A549 (cell line): ENCODE measurements around the gene KIF12. TPM values are rescaled to one million over a fixed set of nuclear protein-coding genes. Genes with fewer than 3 reads are reported as not detected.
A peak's percentile ranks its signal among the peaks of the same experiment; 100 is the strongest.

Source experiments
- ATAC-seq, 2 experiments: fragments of 200-7000 bp in 1 of 2; fragments of >200 bp in 1 of 2; cut with Nextera tagmentation in 1 of 2; cut with Tn5 transposase in 1 of 2; 3 replicates each; pipeline versions ENCODE4 v1.8.0 to v1.9.1; 2018 to 2020; ENCODE audit warnings: mild to moderate bottlenecking in 1 of 2, moderate library complexity in 1 of 2
- CTCF ChIA-PET: fragments of 300-600 bp; sonication (Branson Sonifier 250); formaldehyde crosslinking; extraction: SDS; loops from one replicate; lab custom pipeline; 2021; ENCODE audit warnings: antibody characterized with exemption, inconsistent platforms; lab: Yijun Ruan, JAX
- POLR2A ChIA-PET: fragments of 350-600 bp; formaldehyde crosslinking; extraction: SDS; loops from one replicate; lab custom pipeline; 2021; ENCODE audit warnings: antibody characterized with exemption, inconsistent platforms; lab: Yijun Ruan, JAX
- DNase-seq, 2 experiments: peaks; one replicate each; pipeline versions ENCODE4 v3.0.0 to v3.0.0-alpha.2; 2011 to 2016; ENCODE audit warnings: low read depth in 1 of 2, low spot score in 1 of 2
- FAIRE-seq: peaks from 2 replicates; lab custom pipeline; 2011; peaks lifted over from hg19 to GRCh38; lab: Jason Lieb, UNC
- H3K27ac ChIP-seq, 2 experiments: fragments of >200 bp; sonication (Bioruptor Twin); formaldehyde crosslinking; 3 replicates each; pipeline ENCODE4 v1.5.1; 2016 to 2017
- H3K4me1 ChIP-seq: fragments of >200 bp; sonication (Bioruptor Twin); formaldehyde crosslinking; 3 replicates; pipeline ENCODE4 v1.6.1; 2016
- H3K4me2 ChIP-seq: fragments of >200 bp; sonication (Bioruptor Twin); formaldehyde crosslinking; 3 replicates; pipeline ENCODE4 v1.6.1; 2016
- H3K4me3 ChIP-seq: fragments of >200 bp; sonication (Bioruptor Twin); formaldehyde crosslinking; 3 replicates; pipeline ENCODE4 v1.5.1; 2016
- H3K9me3 ChIP-seq: fragments of >200 bp; sonication (Bioruptor Twin); formaldehyde crosslinking; 3 replicates; pipeline ENCODE4 v1.6.1; 2016
- BCL3 ChIP-seq: fragments of >200 bp; sonication (Bioruptor Twin); formaldehyde crosslinking; IDR thresholded peaks from 3 replicates; pipeline ENCODE4 v1.6.1; 2016
- BHLHE40 ChIP-seq: IDR thresholded peaks from 2 replicates; pipeline ENCODE4 v1.6.1; 2012; ENCODE audit warnings: low read depth, low read length, inconsistent platforms
- CBX8 ChIP-seq: fragments of 200-600 bp; sonication (generic); IDR thresholded peaks from 2 replicates; pipeline ENCODE4 v1.6.1; 2016
- E2F6 ChIP-seq: IDR thresholded peaks from 2 replicates; pipeline ENCODE4 v1.6.1; 2012; ENCODE audit warnings: low read depth, borderline replicate concordance
- EHF ChIP-seq: fragments of 250-450 bp; sonication (Bioruptor Pico); IDR thresholded peaks from 2 replicates; pipeline ENCODE4 v1.5.0; 2020; ENCODE audit warnings: mild to moderate bottlenecking
- EHMT2 ChIP-seq: fragments of 200-600 bp; sonication (generic); IDR thresholded peaks from 2 replicates; pipeline ENCODE4 v1.6.1; 2016; ENCODE audit warnings: antibody characterized with exemption, low read depth, mild to moderate bottlenecking, moderate library complexity
- EP300 ChIP-seq, 2 experiments: fragments of >200 bp; sonication (Bioruptor Twin); formaldehyde crosslinking; IDR thresholded peaks; 2 replicates in 1 of 2; 3 replicates in 1 of 2; pipeline ENCODE4 v1.6.1; 2016 to 2017
- ESRRA ChIP-seq: fragments of 150-350 bp; IDR thresholded peaks from 2 replicates; pipeline ENCODE4 v1.6.1; 2014; ENCODE audit warnings: mild to moderate bottlenecking, low read length, borderline replicate concordance
- FOXS1 ChIP-seq: fragments of 250-450 bp; sonication (Bioruptor Pico); IDR thresholded peaks from 2 replicates; pipeline ENCODE4 v1.5.0; 2020; ENCODE audit warnings: mild to moderate bottlenecking, moderate library complexity
- HEYL ChIP-seq: fragments of 250-450 bp; sonication (Bioruptor Pico); IDR thresholded peaks from 2 replicates; pipeline ENCODE4 v1.8.0; 2021; ENCODE audit warnings: mild to moderate bottlenecking, moderate library complexity
- HMGXB4 ChIP-seq: fragments of 250-450 bp; sonication (Bioruptor Pico); IDR thresholded peaks from 2 replicates; pipeline ENCODE4 v1.5.0; 2021; ENCODE audit warnings: mild to moderate bottlenecking, moderate library complexity, borderline replicate concordance
- HOXA7 ChIP-seq: fragments of 250-450 bp; sonication (Bioruptor Pico); IDR thresholded peaks from 2 replicates; pipeline ENCODE4 v1.5.0; 2020; ENCODE audit warnings: mild to moderate bottlenecking, moderate library complexity
- HOXB13 ChIP-seq: fragments of 250-450 bp; sonication (Bioruptor Pico); IDR thresholded peaks from 2 replicates; pipeline ENCODE4 v1.5.0; 2020; ENCODE audit warnings: low read depth, mild to moderate bottlenecking, moderate library complexity
- JUNB ChIP-seq: fragments of >200 bp; sonication (Bioruptor Twin); formaldehyde crosslinking; IDR thresholded peaks from 2 replicates; pipeline ENCODE4 v1.6.1; 2016
- KDM1A ChIP-seq: fragments of 200-600 bp; sonication (generic); IDR thresholded peaks from 2 replicates; pipeline ENCODE4 v1.6.1; 2016; ENCODE audit warnings: low read depth, mild to moderate bottlenecking
- KDM5A ChIP-seq: fragments of 200-600 bp; sonication (generic); IDR thresholded peaks from 2 replicates; pipeline ENCODE4 v1.6.1; 2016; ENCODE audit warnings: antibody characterized with exemption, mild to moderate bottlenecking
- MYC ChIP-seq: IDR thresholded peaks from 2 replicates; pipeline ENCODE4 v1.6.1; 2012; ENCODE audit warnings: mild to moderate bottlenecking, inconsistent platforms, low read length, improper control_type of control experiment, borderline replicate concordance
- PBX3 ChIP-seq: IDR thresholded peaks from 2 replicates; pipeline ENCODE4 v1.6.1; 2012
- RAD21 ChIP-seq, 2 experiments: fragments of >200 bp in 1 of 2; sonication (Bioruptor Twin) in 1 of 2; formaldehyde crosslinking in 1 of 2; IDR thresholded peaks in 1 of 2; conservative IDR thresholded peaks in 1 of 2; 2 replicates in 1 of 2; 3 replicates in 1 of 2; pipeline ENCODE4 v1.6.1; 2012 to 2018; ENCODE audit warnings: inconsistent platforms in 1 of 2
- RARB ChIP-seq: fragments of 250-450 bp; sonication (Bioruptor Pico); IDR thresholded peaks from 2 replicates; pipeline ENCODE4 v1.8.0; 2021; ENCODE audit warnings: mild to moderate bottlenecking, moderate library complexity
- REST ChIP-seq: fragments of 200-600 bp; sonication (generic); IDR thresholded peaks from 2 replicates; pipeline ENCODE4 v1.6.1; 2016; ENCODE audit warnings: antibody characterized with exemption, mild to moderate bottlenecking, moderate library complexity
- RNF2 ChIP-seq: fragments of 200-600 bp; sonication (generic); IDR thresholded peaks from 2 replicates; pipeline ENCODE4 v1.6.1; 2016; ENCODE audit warnings: low read depth, mild to moderate bottlenecking, antibody characterized with exemption, moderate library complexity, borderline replicate concordance
- SMC3 ChIP-seq: fragments of >200 bp; sonication (Bioruptor Twin); formaldehyde crosslinking; IDR thresholded peaks from 3 replicates; pipeline ENCODE4 v1.6.1; 2018; ENCODE audit warnings: inconsistent platforms
- TP53 ChIP-seq: fragments of 250-450 bp; sonication (Bioruptor Pico); IDR thresholded peaks from 2 replicates; pipeline ENCODE4 v1.5.0; 2021; ENCODE audit warnings: mild to moderate bottlenecking, moderate library complexity
- ZSCAN20 ChIP-seq: fragments of 250-450 bp; sonication (Bioruptor Pico); IDR thresholded peaks from 2 replicates; pipeline ENCODE4 v1.8.0; 2022; ENCODE audit warnings: mild to moderate bottlenecking, moderate library complexity
- WGBS: methylation state at CpG from one replicate; pipeline ENCODE4 v1.1.6; 2017; ENCODE audit errors: missing lambda C conversion rate; 5-methylcytosine and 5-hydroxymethylcytosine counted together
- polyA plus RNA-seq, 4 experiments: library from polyadenylated mRNA; depleted of rRNA in 3 of 4; stranded (reverse); fragments of >200 nt; fragmentation: RNase III in 1 of 4; extraction: RNeasy Plus Mini Kit Qiagen cat#74134 plus additional on column Dnase treatment in 1 of 4; gene quantifications; 2 replicates in 3 of 4; 3 replicates in 1 of 4; pipeline ENCODE4 v1.2.3, GENCODE V29; 2011 to 2017

The KIF12 gene
- polyA plus RNA-seq, 2 of the 4 experiments (the other 2 are of a cell fraction), result 6.0 to 6.3 TPM

GRCh38 chr9:114105236-114105635 is 6.1 kb upstream of the KIF12 start:
- DNase-seq (no peak), FAIRE-seq (no peak), ATAC-seq (no peak)
- TF ChIP-seq KDM5A (no peak), ZSCAN20 (CRISPR knock-in tag) (no peak), HEYL (no peak), ESRRA (no peak), REST (no peak), SMC3 (no peak), FOXS1 (CRISPR knock-in tag) (no peak), RNF2 (no peak), RARB (no peak), HOXA7 (CRISPR knock-in tag) (no peak), HOXB13 (CRISPR knock-in tag) (no peak), MYC (no peak), RAD21 (conservative IDR thresholded peaks at IDR 0.05 in 1 of 2, IDR thresholded peaks at IDR 0.05 in 1 of 2) (no peak), EP300 (IDR thresholded peaks at IDR 0.05) (no peak), PBX3 (no peak), E2F6 (no peak), BCL3 (no peak), KDM1A (no peak)
- Histone ChIP-seq H3K4me3 (no peak overlapping the region), H3K4me2 (peak overlapping the region; percentile 51), H3K9me3 (peaks cover 29% of the 10 kb centered on the region), H3K4me1 (peaks cover 32% of the 10 kb centered on the region), H3K27ac (no peak overlapping the region)
- ChIA-PET POLR2A (no interaction called here), CTCF (interaction anchor here (4.2 to 6.7 kb wide), 6 partner anchors 10 to 188 kb away, joined by 54 to 216 read pairs (median 120); partner anchors contain the start of genes AMBP and COL27A1)
- WGBS, result 27% methylated on average over 5 of the region's 5 CpGs

GRCh38 chr9:114102484-114102883 is 3.4 kb upstream of the KIF12 start:
- no peak overlapping the region for H3K27ac ChIP-seq
- peaks cover 29% of the 10 kb centered on the region for H3K9me3 ChIP-seq
- POLR2A ChIA-PET, result no interaction called here
- DNase-seq (no peak), ATAC-seq (no peak), FAIRE-seq (no peak)
- H3K4me1 ChIP-seq, result peaks cover 36% of the 10 kb centered on the region
- CTCF ChIA-PET, result interaction anchor here (1.3 to 3.5 kb wide), 4 partner anchors 20 to 188 kb away, joined by 3 to 16 read pairs (median 10); partner anchors contain the start of gene COL27A1
- no peak overlapping the region for H3K4me2 ChIP-seq
- H3K4me3 ChIP-seq, result no peak overlapping the region
- no peak for TF ChIP-seq TP53 (CRISPR knock-in tag)
- TF ChIP-seq HEYL, result no peak
- TF ChIP-seq PBX3, result no peak
- TF ChIP-seq JUNB, result no peak
- TF ChIP-seq EHF (CRISPR knock-in tag), result no peak
- TF ChIP-seq EHMT2, result no peak
- no peak for TF ChIP-seq HMGXB4 (CRISPR knock-in tag)
- no peak for TF ChIP-seq CBX8
- TF ChIP-seq BHLHE40, result no peak
- no peak for TF ChIP-seq KDM1A
